Mucosa of descending colon (tissue), 3 donors: ENCODE data around the gene ERBB4. TPM values are rescaled to one million over a fixed set of nuclear protein-coding genes. Genes with fewer than 3 reads are reported as not detected.
A peak's percentile ranks its signal among the peaks of the same experiment; 100 is the strongest.

Experiments
- ATAC-seq: fragments of 200-7000 bp; cut with Tn5 transposase; one replicate; pipeline ENCODE4 v1.9.1; 2020; ENCODE audit warnings: mild to moderate bottlenecking, moderate library complexity
- DNase-seq, 3 donors: peaks; one replicate each; pipeline ENCODE4 v3.0.0-alpha.2; 2020
- H3K36me3 ChIP-seq: fragments of 200-600 bp; one replicate; pipeline ENCODE4 v1.8.0; 2021; ENCODE audit warnings: low read depth, mild to moderate bottlenecking
- H3K4me1 ChIP-seq: fragments of 200-600 bp; one replicate; pipeline ENCODE4 v1.8.0; 2021; ENCODE audit warnings: low read depth, mild to moderate bottlenecking
- H3K4me3 ChIP-seq: fragments of 200-600 bp; one replicate; pipeline ENCODE4 v1.8.0; 2021; ENCODE audit warnings: mild to moderate bottlenecking
- H3K9me3 ChIP-seq: fragments of 200-600 bp; one replicate; pipeline ENCODE4 v1.8.0; 2021; ENCODE audit warnings: mild to moderate bottlenecking
- intact Hi-C, 2 donors: fragments of 100-400 bp; cut with DNase I in 1 of 2; cut with micrococcal nuclease in 1 of 2; formaldehyde crosslinking; loops; one replicate each; pipeline versions ENCODE4 v1.11.0 to v1.11.1; 2022; cut with DNase I, micrococcal nuclease
- total RNA-seq, 3 donors: library from RNA; stranded (reverse); fragmentation: NEBNext Ultra II Directional in 2 of 3; extraction: Animal tissue kit (Norgen Biotek cat#: 25700) in 2 of 3; gene quantifications; one replicate each; pipeline versions ENCODE4 v1.2.1 to v1.2.4, GENCODE V29; 2021 to 2023
- TF ChIP-seq, protein P1 (sequence below): fragments of 200-600 bp; IDR thresholded peaks from one replicate; pipeline ENCODE4 v1.8.0; 2022; ENCODE audit warnings: antibody characterized with exemption, mild to moderate bottlenecking
- donor health status: DM: no; HTN: no; CAD: no; lungs with moderate emphysema.
- donor health status: DM: no; HTN: no; CAD: no.
- donor health status: DM: no; HTN: yes; CAD: no.

ERBB4 gene
- total RNA-seq, 3 donors from 2014 or later: 0.05 to 0.25 TPM; not detected in 1

DNA sequence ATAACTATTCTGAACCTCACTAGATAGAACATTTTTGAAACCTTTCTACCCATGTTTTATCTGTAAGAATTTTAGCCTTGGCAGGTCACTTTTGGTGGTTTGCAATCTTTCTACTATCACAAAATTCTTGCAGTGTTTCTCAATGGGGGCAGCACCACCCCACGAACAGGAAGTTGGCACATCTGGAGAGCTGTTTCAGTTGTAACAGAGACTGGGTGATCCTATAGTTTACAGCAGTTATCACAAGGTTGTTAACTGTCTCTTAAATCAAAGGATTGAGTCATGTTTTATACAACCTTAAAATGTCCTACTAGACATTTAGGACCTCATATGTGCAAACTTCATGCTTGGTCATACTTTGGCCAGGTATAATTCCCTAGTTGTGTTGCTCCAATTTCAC lies 829.2 kb downstream of the ERBB4 start:
- intact Hi-C loops: no loop called here
- ATAC-seq: no peak
- TF ChIP-seq, protein P1, sequence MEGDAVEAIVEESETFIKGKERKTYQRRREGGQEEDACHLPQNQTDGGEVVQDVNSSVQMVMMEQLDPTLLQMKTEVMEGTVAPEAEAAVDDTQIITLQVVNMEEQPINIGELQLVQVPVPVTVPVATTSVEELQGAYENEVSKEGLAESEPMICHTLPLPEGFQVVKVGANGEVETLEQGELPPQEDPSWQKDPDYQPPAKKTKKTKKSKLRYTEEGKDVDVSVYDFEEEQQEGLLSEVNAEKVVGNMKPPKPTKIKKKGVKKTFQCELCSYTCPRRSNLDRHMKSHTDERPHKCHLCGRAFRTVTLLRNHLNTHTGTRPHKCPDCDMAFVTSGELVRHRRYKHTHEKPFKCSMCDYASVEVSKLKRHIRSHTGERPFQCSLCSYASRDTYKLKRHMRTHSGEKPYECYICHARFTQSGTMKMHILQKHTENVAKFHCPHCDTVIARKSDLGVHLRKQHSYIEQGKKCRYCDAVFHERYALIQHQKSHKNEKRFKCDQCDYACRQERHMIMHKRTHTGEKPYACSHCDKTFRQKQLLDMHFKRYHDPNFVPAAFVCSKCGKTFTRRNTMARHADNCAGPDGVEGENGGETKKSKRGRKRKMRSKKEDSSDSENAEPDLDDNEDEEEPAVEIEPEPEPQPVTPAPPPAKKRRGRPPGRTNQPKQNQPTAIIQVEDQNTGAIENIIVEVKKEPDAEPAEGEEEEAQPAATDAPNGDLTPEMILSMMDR: no peak

DNA sequence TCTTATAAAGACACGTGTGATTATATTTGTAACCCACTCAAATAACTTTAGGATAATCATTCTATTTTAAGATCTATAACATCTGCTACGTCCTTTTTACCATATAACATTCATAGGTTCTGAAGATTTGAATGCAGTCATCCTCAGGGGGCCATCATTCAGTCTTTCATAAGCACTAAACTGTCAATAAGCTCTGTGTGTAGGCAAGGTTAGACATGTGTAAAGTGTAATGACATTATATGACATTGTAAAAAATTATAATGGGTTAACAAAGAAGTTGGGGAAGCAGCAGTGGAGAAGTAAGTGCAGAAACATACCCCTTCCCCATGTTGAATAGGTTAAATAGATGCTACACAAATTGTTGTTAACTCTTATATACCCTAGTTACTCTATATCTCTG lies 845.9 kb downstream of the ERBB4 start:
- ATAC-seq: no peak
- H3K36me3 ChIP-seq: no peaks in the 10 kb centered on the region
- no peak overlapping the region for H3K4me3 ChIP-seq
- H3K4me1 ChIP-seq: no peaks in the 10 kb centered on the region
- no peak for DNase-seq
- H3K9me3 ChIP-seq: no peaks in the 10 kb centered on the region
- intact Hi-C loops: no loop called here
- TF ChIP-seq, protein P1: no peak

More for the DNA sequence above, 829.2 kb downstream of the ERBB4 start:
- Histone ChIP-seq H3K9me3 (no peaks in the 10 kb centered on the region), H3K36me3 (no peaks in the 10 kb centered on the region), H3K4me3 (no peak overlapping the region), H3K4me1 (no peaks in the 10 kb centered on the region)
- DNase-seq: no peak

DNA sequence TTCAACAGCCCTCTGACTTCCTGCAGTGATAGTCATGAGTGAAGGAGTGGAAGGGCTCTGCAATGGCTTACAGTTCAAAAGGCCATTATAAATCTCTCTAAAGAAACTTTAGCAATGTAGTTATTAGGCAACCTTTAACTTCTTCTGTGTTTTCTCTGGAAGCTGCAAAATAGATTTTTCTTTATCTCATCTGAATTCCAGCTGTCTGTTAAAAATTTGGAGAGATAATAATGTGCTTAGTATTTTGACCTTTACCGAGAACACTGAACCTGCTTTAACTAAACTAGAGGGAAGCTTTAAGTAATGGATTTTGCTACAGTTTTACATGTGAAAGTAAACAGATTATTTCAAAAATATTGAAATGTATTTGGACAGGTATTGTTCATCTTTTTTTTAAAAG lies 847.9 kb downstream of the ERBB4 start:
- intact Hi-C loops: no loop called here
- H3K9me3 ChIP-seq: peaks cover under 1% of the 10 kb centered on the region
- H3K36me3 ChIP-seq: no peaks in the 10 kb centered on the region
- DNase-seq: no peak
- TF ChIP-seq, protein P1: no peak
- no peaks in the 10 kb centered on the region for H3K4me1 ChIP-seq
- ATAC-seq: no peak
- no peak overlapping the region for H3K4me3 ChIP-seq

DNA sequence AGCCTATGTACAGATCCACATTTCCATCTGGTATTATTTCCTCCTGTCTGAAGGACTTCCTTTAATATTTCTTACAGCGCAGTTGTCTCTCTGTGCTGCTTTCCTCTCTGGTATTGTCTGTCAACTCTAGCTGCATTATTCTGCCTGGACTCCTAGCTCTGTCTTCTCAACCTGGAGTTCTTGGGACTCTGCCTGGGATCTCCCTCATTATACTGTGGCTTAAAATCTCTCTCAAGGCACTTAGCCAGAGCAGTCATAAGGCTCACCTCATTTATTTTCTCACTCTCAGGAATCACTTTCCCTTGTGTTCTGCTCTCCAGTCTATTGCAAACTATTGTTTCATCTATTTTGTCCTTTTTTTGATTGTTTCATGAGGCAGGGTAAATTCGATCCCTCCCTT lies 850.4 kb downstream of the ERBB4 start:
- no peaks in the 10 kb centered on the region for H3K36me3 ChIP-seq
- no peaks in the 10 kb centered on the region for H3K4me1 ChIP-seq
- peaks cover 18% of the 10 kb centered on the region for H3K9me3 ChIP-seq
- DNase-seq: no peak
- no peak for ATAC-seq
- intact Hi-C loops: no loop called here
- TF ChIP-seq, protein P1: no peak
- no peak overlapping the region for H3K4me3 ChIP-seq

DNA sequence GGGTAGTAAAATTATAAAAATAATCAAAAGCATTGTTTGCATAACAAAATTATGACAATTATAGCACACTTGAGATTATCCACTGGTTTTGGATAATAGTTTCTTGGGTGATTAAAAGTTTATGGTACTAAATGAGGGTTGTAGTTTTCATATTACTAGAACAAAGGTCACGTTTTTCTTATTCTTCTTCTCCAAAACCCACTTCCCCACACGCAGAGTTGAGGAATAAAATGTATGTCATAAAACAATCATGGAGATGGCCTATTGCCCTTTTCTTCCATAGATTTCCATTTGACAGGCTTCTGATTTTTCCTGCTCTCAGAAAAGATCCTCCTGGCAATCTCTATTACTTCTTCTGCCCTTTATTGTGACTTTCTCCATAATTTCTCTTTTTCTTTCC lies 863.9 kb downstream of the ERBB4 start:
- DNase-seq (peak in 1 of 3 donors; percentile 2), ATAC-seq (no peak)
- Histone ChIP-seq H3K4me3 (no peak overlapping the region), H3K36me3 (no peaks in the 10 kb centered on the region), H3K4me1 (no peaks in the 10 kb centered on the region), H3K9me3 (no peaks in the 10 kb centered on the region)
- TF ChIP-seq, protein P1: no peak
- intact Hi-C loops: no loop called here
